ENCODE measurements around the gene INO80C.

INO80C gene

GRCh38 chr18:35465329-35465728 lies 32.4 kb downstream of the INO80C start:
- Histone ChIP-seq H2AFZ (ENCODE audit: low read length) (no peak overlapping the region), H3K4me3 (ENCODE audit: low read depth, low read length, poor library complexity, severe bottlenecking) (no peak overlapping the region), H3K27me3 (ENCODE audit: insufficient read depth, low read length) (no peaks in the 10 kb centered on the region), H3K4me2 (ENCODE audit: low read length) (no peak overlapping the region), H3K27ac (ENCODE audit: low read depth, low read length, poor library complexity, severe bottlenecking) (no peak overlapping the region), H3K36me3 (ENCODE audit: insufficient read depth, low read length) (no peaks in the 10 kb centered on the region; the same call in 1 of the 2 replicates), H3K4me1 (ENCODE audit: insufficient read depth, low read length, severe bottlenecking) (peaks cover 10% of the 10 kb centered on the region), H3K9ac (ENCODE audit: low read length) (no peak overlapping the region), H3F3A (ENCODE audit: insufficient read depth, low read length) (no peaks in the 10 kb centered on the region), H4K20me1 (ENCODE audit: insufficient read depth, low read length) (no peaks in the 10 kb centered on the region), H3K9me3 (ENCODE audit: low read length) (no peaks in the 10 kb centered on the region), H3K9me2 (ENCODE audit: low read depth, low read length) (no peaks in the 10 kb centered on the region), H3K79me2 (ENCODE audit: insufficient read depth, low read length) (no peaks in the 10 kb centered on the region)
- no peak for TF ChIP-seq CTCF (IDR thresholded peaks at IDR 0.05; ENCODE audit: low read length)
- TF ChIP-seq EZH2 (IDR thresholded peaks at IDR 0.05; ENCODE audit: borderline replicate concordance, low read length) = no peak

GRCh38 chr18:35464831-35465279 lies 32.9 kb downstream of the INO80C start:
- no peaks in the 10 kb centered on the region for H3F3A ChIP-seq (ENCODE audit: insufficient read depth, low read length)
- H3K79me2 ChIP-seq (ENCODE audit: insufficient read depth, low read length) = no peaks in the 10 kb centered on the region
- no peak overlapping the region for H3K4me3 ChIP-seq (ENCODE audit: low read depth, low read length, poor library complexity, severe bottlenecking)
- no peak overlapping the region for H3K27ac ChIP-seq (ENCODE audit: low read depth, low read length, poor library complexity, severe bottlenecking)
- H3K4me1 ChIP-seq (ENCODE audit: insufficient read depth, low read length, severe bottlenecking) = peaks cover 10% of the 10 kb centered on the region
- no peaks in the 10 kb centered on the region for H3K9me3 ChIP-seq (ENCODE audit: low read length)
- no peaks in the 10 kb centered on the region; the same call in 1 of the 2 replicates for H3K36me3 ChIP-seq (ENCODE audit: insufficient read depth, low read length)
- H3K9ac ChIP-seq (ENCODE audit: low read length) = no peak overlapping the region
- no peak overlapping the region for H2AFZ ChIP-seq (ENCODE audit: low read length)
- no peak overlapping the region for H3K4me2 ChIP-seq (ENCODE audit: low read length)
- H3K9me2 ChIP-seq (ENCODE audit: low read depth, low read length) = no peaks in the 10 kb centered on the region
- no peaks in the 10 kb centered on the region for H3K27me3 ChIP-seq (ENCODE audit: insufficient read depth, low read length)
- TF ChIP-seq CTCF (IDR thresholded peaks at IDR 0.05; ENCODE audit: low read length) = no peak
- no peak for TF ChIP-seq EZH2 (IDR thresholded peaks at IDR 0.05; ENCODE audit: borderline replicate concordance, low read length)
- H4K20me1 ChIP-seq (ENCODE audit: insufficient read depth, low read length) = no peaks in the 10 kb centered on the region

- TF ChIP-seq EZH2 (IDR thresholded peaks at IDR 0.05; ENCODE audit: borderline replicate concordance, low read length) (no peak), CTCF (IDR thresholded peaks at IDR 0.05; ENCODE audit: low read length) (no peak)
- no peaks in the 10 kb centered on the region for H3F3A ChIP-seq (ENCODE audit: insufficient read depth, low read length)
- no peaks in the 10 kb centered on the region for H3K9me3 ChIP-seq (ENCODE audit: low read length)
- no peaks in the 10 kb centered on the region for H4K20me1 ChIP-seq (ENCODE audit: insufficient read depth, low read length)
- no peaks in the 10 kb centered on the region for H3K79me2 ChIP-seq (ENCODE audit: insufficient read depth, low read length)
- no peak overlapping the region for H3K4me2 ChIP-seq (ENCODE audit: low read length)
- no peaks in the 10 kb centered on the region for H3K9me2 ChIP-seq (ENCODE audit: low read depth, low read length)
- H2AFZ ChIP-seq (ENCODE audit: low read length) = no peak overlapping the region
- no peaks in the 10 kb centered on the region; the same call in 1 of the 2 replicates for H3K36me3 ChIP-seq (ENCODE audit: insufficient read depth, low read length)
- no peak overlapping the region for H3K27ac ChIP-seq (ENCODE audit: low read depth, low read length, poor library complexity, severe bottlenecking)
- no peak overlapping the region for H3K9ac ChIP-seq (ENCODE audit: low read length)
- no peak overlapping the region for H3K4me3 ChIP-seq (ENCODE audit: low read depth, low read length, poor library complexity, severe bottlenecking)
- peaks cover 10% of the 10 kb centered on the region for H3K4me1 ChIP-seq (ENCODE audit: insufficient read depth, low read length, severe bottlenecking)
- no peaks in the 10 kb centered on the region for H3K27me3 ChIP-seq (ENCODE audit: insufficient read depth, low read length)
These were observed 33.9 kb downstream of the INO80C start for GRCh38 chr18:35463827-35464226.
